ENCODE data around the gene TENM4. TPM values are rescaled to one million over a fixed set of nuclear protein-coding genes. Genes with fewer than 3 reads are reported as not detected.

Gene TENM4
- polyA plus RNA-seq, 1 experiment, result 5.5 TPM

- DNase-seq (ENCODE audit: low read depth, low spot score), result no peak
- Histone ChIP-seq H3K27me3 (ENCODE audit: control insufficient read depth, insufficient read depth, low read length) (no peaks in the 10 kb centered on the region), H3K27ac (ENCODE audit: low read depth, low read length) (peak overlapping the region; percentile 65), H3K4me3 (ENCODE audit: low read depth, low read length) (peak overlapping the region; percentile 87), H3K9me3 (ENCODE audit: control insufficient read depth, insufficient read depth, low read length) (no peaks in the 10 kb centered on the region; the same call in 1 of the 2 replicates)
- no peak for TF ChIP-seq CTCF (IDR thresholded peaks at IDR 0.05; ENCODE audit: low read depth, low read length)
- CTCF ChIA-PET, result interaction anchor here (0.5 kb wide), 1 partner anchor 25 kb away, joined by 3 read pairs; no protein-coding TSS in a partner anchor
- POLR2A ChIA-PET, result interaction anchor here (0.8 kb wide), 1 partner anchor 193 kb away, joined by 3 read pairs; no protein-coding TSS in a partner anchor
Measured at GRCh38 chr11:79437278-79437980, 3.4 kb downstream of the TENM4 start.

DNA sequence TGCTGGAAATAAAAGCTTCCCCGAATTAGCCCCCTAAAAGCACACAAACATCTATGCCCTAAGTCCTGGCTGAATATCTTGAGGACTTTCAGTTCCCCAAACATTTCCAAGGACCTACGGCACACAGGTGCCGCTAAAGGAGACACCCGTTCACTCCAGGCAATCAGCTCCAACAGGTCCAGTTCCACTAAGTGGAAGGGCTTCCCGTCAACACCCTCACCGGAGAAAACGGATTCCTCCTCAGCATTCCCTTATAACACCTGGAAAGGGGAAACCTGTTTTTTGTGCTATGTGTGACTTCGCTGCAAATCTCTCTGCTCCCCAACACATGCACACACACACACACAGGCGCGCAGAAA, 3.9 kb downstream of the TENM4 start:
- Histone ChIP-seq H3K27ac (ENCODE audit: low read depth, low read length) (no peak overlapping the region), H3K4me3 (ENCODE audit: low read depth, low read length) (peak overlapping the region; percentile 87), H3K27me3 (ENCODE audit: control insufficient read depth, insufficient read depth, low read length) (no peaks in the 10 kb centered on the region), H3K9me3 (ENCODE audit: control insufficient read depth, insufficient read depth, low read length) (no peaks in the 10 kb centered on the region; the same call in 1 of the 2 replicates)
- no peak for TF ChIP-seq CTCF (IDR thresholded peaks at IDR 0.05; ENCODE audit: low read depth, low read length)
- POLR2A ChIA-PET, result interaction anchor here (0.8 kb wide), 1 partner anchor 192 kb away, joined by 3 read pairs; no protein-coding TSS in a partner anchor
- CTCF ChIA-PET, result no interaction called here
- DNase-seq (ENCODE audit: low read depth, low spot score), result no peak

GRCh38 chr11:79434283-79434682, 6.5 kb downstream of the TENM4 start:
- no peak for TF ChIP-seq CTCF (IDR thresholded peaks at IDR 0.05; ENCODE audit: low read depth, low read length)
- ChIA-PET POLR2A (no interaction called here), CTCF (no interaction called here)
- Histone ChIP-seq H3K27me3 (ENCODE audit: control insufficient read depth, insufficient read depth, low read length) (no peaks in the 10 kb centered on the region), H3K27ac (ENCODE audit: low read depth, low read length) (no peak overlapping the region), H3K4me3 (ENCODE audit: low read depth, low read length) (no peak overlapping the region), H3K9me3 (ENCODE audit: control insufficient read depth, insufficient read depth, low read length) (no peaks in the 10 kb centered on the region)
- no peak for DNase-seq (ENCODE audit: low read depth, low spot score)

- Histone ChIP-seq H3K4me3 (ENCODE audit: low read depth, low read length) (no peak overlapping the region), H3K27me3 (ENCODE audit: control insufficient read depth, insufficient read depth, low read length) (no peaks in the 10 kb centered on the region), H3K27ac (ENCODE audit: low read depth, low read length) (no peak overlapping the region), H3K9me3 (ENCODE audit: control insufficient read depth, insufficient read depth, low read length) (no peaks in the 10 kb centered on the region)
- ChIA-PET POLR2A (interaction anchor here (2.3 kb wide), 1 partner anchor 8 kb away, joined by 6 read pairs; the partner anchor contains the start of gene TENM4), CTCF (interaction anchor here (0.9 to 1.3 kb wide), 3 partner anchors 8 to 61 kb away, joined by 3 to 4 read pairs (median 4); partner anchors contain the start of gene TENM4)
- DNase-seq (ENCODE audit: low read depth, low spot score), result no peak
- no peak for TF ChIP-seq CTCF (IDR thresholded peaks at IDR 0.05; ENCODE audit: low read depth, low read length)
Measured at GRCh38 chr11:79432138-79432537, 8.7 kb downstream of the TENM4 start.

DNA sequence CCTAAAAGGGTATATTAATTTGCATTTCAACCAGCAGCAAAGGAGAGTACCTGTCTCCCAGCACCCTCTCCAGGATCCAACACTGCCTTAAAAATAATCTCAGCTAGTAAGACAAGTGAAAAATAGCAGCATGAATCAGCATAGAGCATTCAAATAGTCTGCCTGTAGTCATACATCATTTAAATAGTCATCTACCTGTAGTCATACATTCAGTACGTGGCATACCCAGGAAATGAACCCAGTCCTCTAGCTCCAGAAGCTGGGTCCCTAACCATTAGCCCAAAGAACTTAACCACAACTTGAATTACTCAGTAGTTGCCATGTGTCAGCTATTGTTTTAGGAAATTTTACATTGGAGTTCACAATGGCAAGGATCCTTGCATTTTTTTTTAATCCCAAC, 9.3 kb downstream of the TENM4 start:
- no peak overlapping the region for H3K27ac ChIP-seq (ENCODE audit: low read depth, low read length)
- no peak for TF ChIP-seq CTCF (IDR thresholded peaks at IDR 0.05; ENCODE audit: low read depth, low read length)
- H3K4me3 ChIP-seq (ENCODE audit: low read depth, low read length), result no peak overlapping the region
- POLR2A ChIA-PET, result interaction anchor here (2.3 kb wide), 1 partner anchor 9 kb away, joined by 6 read pairs; the partner anchor contains the start of gene TENM4
- no peaks in the 10 kb centered on the region for H3K27me3 ChIP-seq (ENCODE audit: control insufficient read depth, insufficient read depth, low read length)
- CTCF ChIA-PET, result interaction anchor here (0.8 to 1.5 kb wide), 4 partner anchors 23 to 786 kb away, joined by 3 to 5 read pairs (median 4); no protein-coding TSS in a partner anchor
- no peak for DNase-seq (ENCODE audit: low read depth, low spot score)
- H3K9me3 ChIP-seq (ENCODE audit: control insufficient read depth, insufficient read depth, low read length), result no peaks in the 10 kb centered on the region
